Measurements from ENCODE around the gene E2F3.
"Not testable (repeated sequence)": the region's sequence is repeated elsewhere in the genome, so short reads cannot be mapped to it uniquely, and the experiment has no call there.

Gene E2F3

DNA sequence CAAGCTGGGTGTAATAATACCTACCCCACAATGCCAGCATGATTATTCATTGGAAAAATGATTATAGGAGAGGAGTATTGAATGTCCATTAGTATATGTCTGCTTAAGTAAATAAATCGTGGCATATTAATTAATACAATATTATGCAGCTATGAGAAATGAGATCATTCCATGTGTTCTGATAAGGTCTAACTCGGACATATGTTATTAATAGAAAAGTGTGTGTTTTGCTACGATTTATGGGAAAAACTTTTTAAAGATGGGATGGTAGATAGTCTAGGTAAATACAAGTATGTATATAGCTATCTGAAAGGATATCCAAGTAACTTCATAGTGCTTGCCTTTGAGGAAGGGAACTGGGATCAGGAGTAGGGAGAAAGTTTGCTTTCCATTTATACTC lies 71.1 kb downstream of the E2F3 start:
- DNase-seq = no peak

DNA sequence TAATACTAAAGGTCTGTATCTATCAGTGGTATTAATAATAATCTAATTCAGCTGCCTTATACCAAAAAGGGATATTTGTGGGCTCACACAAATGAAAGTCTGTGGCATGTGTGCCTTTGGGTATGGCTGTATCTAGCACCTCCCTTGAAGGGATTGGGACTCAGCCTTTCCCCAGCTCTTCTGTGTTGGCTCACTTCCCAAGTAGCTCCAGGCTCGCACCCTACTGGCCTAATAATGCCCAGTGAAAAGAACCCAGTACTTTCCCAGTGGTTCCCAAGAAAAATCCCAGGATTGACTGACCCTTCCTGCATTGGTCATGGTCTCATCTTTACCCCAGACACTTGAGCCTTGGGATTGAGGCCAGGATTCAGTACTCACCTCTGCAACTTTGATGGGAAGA lies 71.8 kb downstream of the E2F3 start:
- DNase-seq = no peak

DNA sequence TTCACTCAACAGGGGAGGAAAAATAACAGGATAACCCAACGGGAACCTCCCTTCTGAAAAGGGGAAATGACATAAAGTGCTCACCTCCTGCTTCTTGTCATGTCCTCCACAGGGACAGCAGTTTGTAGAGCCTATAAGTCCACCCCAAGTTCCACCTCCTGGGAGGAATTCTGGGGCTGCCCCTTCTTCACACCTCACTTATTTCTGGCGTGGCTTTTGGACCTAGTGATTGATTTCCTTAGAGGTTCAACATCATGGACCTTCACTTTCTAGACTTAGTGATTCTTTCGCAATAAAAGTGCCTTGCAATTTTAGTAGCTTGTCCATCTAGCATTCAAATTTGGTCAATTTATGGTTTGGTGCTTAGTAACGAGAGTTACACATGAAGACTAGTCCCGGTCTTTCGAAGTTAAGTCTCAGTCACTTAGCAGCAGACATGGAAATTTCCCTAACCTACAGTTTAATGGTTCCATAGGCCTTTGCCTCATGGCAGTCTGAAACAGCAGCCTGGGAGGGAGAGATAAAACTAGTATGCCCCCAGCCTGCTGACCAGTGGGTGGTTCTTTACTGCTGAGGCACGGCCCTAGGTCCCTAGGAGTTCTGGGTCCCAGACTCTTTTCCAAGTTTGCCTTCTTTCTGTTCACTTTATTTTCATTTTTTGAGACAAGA lies 73.3 kb downstream of the E2F3 start:
- DNase-seq = no peak

DNA sequence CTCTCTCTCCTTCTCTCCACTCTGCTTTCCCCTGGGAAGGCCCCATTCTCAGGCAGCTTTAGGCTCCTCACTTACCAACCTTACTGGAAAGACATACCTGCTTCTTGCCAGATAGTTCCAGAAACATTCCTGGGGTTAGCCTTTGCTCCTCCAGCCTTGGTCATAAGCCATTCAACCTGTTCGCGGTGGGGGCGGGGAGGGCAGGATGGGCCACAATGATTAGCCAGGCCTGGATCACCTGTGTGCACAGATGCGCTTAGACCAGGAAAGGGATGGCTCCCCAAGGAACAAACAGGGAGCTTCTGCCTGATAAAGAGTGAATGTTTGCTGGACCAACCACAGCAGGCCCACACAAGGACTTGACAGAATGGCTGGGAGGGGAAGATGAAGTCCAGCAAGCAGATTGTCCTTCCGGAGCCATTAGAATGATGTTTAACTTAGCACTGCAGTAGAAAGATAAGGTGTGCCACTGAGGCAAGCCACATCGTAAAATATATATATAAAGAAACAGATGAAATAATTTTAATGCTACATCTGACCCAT lies 74.9 kb downstream of the E2F3 start:
- DNase-seq = no peak

DNA sequence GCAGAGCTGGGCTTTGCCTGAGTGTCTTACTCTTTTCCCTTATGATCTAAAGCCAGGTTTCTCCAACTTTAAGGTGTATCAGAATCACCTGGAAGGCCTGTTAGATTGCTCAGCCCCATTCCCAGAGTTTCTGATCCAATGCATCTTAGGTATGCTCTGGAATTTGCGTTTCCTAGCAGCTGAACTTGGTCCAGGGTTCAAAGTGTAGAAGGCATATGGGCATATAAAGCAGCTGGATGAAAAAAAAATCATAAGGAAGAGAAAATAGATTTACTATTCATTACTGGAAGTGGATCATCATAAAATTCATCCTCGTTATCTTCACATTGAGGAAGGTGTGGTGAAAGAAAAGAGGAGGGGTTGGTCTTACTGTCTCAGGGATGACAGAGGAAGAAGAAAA lies 75.8 kb downstream of the E2F3 start:
- no peak for DNase-seq

DNA sequence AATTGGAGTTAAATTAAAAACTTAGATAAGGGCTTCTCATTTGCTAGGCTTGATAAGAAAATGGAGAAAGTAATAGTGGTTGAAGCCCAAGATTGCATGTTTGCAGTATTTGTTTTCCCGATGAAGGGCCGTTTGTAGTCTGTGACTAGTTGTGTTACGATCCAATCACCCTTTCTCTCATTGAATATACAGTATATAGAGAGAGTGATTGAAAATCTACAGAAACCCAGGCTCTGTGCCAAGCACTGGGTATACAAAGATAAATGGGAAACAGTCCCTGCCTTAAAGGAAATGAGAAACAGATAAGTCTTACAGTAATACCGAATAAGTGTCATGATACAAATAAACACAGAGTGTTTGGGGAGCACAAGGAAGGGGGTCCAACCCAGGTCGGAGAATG lies 77.4 kb downstream of the E2F3 start:
- no peak for DNase-seq

DNA sequence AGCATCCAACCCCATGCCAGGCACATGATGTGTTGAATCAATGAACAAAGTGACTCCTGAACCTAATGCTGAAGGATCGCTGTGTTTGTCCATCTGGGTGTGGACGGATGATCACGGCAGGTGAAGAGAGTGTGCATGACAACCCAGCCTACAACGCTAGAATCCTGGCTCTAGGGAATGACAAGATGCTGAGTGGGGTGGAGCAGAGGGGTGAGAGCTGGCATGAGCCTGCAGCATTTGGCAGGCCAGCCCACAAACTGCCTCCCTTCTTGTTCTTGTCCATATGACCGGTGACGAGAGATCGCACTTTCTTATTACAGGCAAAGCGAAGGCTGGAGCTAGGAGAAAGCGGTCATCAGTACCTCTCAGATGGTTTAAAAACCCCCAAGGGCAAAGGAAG lies 77.8 kb downstream of the E2F3 start:
- DNase-seq = no peak

DNA sequence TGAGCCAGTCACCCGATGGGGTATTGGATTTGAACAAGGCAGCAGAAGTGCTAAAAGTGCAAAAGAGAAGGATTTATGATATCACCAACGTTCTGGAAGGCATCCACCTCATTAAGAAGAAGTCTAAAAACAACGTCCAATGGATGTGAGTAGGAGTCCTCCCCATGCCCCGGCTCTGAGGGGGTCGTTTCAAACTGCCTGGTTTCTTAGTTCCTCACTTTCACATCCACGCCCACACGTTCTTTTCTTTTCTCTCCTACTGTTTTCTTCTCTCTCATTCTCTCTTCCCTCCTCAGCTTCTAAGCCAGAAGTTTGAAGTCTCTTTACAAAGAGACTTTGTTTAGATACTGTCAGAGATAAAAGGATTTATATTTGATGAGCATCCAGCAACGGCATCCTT lies 79.6 kb downstream of the E2F3 start:
- no peak for DNase-seq

DNA sequence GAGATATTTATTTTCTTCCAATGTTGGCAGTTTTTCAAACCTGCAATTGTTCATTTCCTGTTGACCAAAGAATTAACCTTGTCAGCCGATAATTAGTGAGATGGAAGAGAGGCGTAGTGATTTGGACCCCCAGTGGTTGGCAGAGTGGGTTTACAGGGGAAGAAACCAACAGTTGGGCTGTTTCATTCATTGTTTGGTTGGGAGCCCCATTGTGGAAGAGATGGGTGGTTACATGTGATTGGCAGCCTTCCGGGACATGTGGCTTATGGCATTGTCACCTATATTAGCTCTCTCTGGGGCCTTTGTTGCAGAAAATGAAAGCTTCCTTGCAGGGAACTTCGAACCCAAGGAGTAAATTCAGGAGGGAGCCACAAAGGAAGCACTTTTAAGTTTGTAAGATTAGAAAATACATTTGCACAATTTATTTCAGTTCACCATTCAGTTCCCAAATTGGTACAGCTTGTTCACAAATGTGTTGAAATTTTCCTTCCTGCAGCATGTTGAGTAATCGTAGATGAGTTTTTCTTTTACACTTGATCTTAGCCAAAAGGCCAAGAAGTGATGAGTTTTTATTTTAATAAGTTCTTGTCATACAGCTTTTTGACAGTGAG lies 82.3 kb downstream of the E2F3 start:
- DNase-seq = no peak

DNA sequence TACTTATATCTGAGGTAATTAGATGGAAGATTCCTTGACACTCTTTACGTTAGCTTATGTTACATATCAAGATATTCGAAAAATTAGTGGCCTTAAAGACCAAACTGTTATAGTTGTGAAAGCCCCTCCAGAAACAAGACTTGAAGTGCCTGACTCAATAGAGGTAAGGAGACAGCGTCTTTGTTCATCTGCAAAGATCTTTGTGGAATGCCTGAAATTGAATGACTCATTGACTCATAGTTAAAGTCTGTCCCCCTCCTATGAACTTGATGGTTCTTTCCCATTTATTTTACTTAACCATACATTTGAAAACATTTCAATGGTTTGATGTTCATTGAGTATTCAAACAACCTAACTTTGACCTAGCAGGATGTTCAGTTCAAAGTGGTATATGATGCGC lies 85.0 kb downstream of the E2F3 start:
- no peak for DNase-seq

DNA sequence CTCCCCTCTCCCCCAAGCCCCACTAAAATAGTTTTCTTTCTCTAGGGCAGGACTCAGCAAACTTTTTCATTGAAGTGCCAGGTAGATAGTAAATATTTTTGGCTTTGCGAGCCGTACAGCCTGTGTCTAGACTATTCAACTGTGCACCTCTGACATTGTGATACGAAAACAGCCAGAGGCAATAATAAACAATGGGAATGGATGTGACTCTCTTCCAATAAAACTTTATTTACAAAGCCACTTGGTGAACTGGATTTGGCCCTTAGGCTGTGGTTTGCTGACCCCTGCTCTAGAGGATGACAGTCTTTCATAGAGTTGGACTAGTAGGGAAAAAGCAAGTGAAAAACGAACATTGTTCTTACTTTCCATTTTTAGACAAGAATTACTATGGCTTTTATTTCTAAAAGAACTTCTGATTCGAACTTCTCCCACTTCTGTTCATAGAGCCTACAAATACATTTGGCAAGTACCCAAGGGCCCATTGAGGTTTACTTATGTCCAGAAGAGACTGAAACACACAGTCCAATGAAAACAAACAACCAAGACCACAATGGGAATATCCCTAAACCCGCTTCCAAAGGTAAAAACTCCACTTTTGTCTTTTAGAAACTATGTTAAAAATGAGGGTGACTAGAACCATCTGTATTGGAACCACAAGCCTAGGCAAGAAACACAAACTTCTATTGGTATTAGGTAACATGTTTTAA lies 86.1 kb downstream of the E2F3 start:
- DNase-seq = no peak

DNA sequence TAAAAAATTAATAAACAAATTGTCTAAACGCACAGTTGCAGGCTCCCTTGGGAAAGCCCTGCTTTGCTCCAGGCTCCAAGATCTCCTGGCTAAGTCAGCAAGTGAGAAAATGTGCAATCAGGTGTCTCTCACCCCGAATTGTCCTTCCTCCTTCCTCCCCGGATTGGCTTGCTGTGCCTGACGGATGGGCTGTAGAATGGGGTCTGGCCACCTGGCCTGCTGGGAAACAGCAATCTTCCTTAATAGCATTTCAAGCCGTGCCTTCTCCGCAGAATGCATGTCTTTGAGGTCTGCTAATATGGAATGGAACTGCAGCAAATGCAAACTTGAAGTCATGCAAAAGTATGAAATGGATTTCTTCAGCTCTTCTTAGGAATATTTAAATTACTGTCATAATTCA lies 88.9 kb downstream of the E2F3 start:
- DNase-seq = no peak

DNA sequence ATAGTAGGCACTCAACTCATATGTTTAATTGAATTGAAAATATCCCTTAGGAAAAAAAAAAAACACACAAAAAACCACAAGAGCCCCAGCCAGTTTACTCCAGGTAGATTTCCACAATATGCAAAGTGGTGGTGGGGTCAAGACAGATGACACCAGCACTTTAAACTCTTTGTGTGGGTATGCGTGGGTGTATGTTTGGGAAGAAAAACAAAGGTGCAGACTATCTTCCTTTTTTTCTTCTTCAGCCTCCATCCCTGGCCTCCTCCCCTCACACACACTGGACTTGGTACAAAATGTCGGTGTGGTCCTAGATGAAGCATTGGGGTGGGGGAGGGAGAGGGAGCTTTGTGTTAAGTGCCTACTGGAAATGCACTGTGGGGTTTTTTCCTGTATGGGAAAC lies 90.4 kb downstream of the E2F3 start:
- no peak for DNase-seq

DNA sequence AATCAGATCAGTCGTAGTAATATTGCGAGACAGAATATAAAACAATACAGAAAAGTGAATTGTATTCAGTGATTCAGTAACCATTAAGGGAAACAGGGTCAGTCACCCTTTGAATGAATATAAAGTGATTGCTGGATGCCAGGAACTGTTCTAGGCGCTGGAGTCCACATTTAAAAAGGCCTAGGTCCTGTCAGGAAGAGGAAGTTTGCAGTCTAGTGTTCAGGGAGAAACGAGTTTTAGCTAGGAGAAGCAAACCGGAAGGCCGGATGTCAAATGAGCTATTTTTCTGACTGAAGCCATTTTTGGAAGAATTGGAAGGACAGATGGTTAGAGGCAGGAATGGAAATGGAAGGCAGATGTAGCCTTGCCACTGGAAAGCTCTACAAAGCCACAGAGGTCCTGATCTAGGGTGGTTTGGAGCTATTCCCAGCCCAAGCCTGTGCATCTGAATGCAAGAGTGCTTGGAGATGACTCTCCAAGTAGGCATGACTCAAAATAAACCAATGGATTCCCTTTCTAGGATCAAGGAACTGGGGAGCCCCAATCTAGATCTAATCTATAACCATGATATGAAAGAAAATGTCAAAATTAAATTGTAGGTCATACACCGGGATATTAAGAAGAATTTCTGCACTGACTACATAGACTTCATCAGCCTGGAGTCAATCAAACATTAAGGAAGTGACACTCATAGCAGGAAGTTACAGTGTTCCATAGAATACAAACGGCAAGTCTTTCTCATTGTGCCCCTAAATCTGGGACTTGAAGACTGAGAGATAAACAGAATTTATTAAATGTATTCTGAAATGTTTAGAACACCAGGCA lies 95.7 kb downstream of the E2F3 start:
- DNase-seq = no peak

DNA sequence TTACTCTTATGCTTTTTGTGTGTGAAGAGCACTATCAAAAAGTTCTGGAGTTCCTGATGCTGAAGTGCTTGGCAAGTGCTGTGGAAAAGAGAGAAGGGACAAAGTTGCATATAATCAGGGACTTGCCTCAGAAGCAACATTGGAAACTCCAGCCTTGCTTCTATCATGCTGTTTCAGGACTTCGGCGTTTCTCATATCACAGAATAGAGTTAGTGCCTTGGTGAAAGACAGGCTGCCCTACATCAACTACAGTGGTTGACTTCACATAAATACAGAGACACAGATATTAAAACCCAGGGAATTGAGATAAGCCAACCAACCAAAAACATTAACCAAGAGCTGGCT lies 96.3 kb downstream of the E2F3 start:
- DNase-seq = no peak

DNA sequence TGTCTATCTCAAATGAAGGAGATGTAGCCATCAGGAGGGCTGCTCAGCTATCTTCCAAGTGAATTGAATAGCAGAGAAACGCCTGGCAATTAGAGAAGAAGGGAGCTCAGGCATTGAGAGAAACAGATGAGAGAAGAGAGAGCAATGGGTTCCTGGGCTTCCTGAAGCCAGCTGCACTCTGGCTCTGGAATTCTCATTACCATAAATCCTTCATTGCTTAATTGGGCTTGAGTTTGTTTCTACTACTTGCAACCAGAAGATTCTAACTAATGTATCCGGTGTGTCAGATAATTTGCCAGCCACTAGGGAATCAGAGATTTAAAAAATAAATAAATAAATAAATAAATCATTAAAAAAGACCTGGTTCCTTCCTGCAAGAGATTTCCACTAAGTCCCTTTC lies 107.5 kb downstream of the E2F3 start:
- no peak for DNase-seq

DNA sequence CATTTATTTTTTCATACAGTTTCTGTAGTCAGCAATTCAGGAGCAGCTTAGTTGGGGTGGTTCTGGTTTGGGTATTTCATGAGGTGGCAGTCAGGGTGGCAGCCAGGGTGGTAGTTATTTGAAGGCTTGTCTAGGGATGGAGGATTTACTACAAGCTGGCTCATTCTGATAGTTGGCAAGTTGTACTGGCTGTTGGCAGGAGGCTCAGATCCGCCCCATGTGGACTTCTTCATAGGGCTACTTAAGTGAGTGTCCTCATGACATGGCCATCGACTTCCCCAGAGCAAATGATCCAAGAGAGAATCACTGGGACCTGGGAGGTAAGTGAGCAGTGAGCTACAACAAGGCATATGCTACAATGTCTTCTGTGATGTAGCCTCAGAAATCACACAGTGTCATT lies 110.2 kb downstream of the E2F3 start:
- no peak for DNase-seq

DNA sequence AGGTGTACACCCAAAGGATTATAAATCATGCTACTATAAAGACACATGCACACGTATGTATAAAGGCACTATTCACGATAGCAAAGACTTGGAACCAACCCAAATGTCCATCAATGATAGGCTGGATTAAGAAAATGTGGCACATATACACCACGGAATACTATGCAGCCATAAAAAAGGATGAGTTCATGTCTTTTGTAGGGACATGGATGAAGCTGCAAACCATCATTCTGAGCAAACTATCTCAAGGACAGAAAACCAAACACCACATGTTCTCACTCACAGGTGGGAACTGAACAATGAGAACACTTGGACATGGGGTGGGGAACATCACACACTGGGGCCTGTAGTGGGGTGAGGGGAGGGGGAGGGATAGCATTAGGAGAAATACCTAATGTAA lies 123.5 kb downstream of the E2F3 start:
- DNase-seq = not testable (repeated sequence)

DNA sequence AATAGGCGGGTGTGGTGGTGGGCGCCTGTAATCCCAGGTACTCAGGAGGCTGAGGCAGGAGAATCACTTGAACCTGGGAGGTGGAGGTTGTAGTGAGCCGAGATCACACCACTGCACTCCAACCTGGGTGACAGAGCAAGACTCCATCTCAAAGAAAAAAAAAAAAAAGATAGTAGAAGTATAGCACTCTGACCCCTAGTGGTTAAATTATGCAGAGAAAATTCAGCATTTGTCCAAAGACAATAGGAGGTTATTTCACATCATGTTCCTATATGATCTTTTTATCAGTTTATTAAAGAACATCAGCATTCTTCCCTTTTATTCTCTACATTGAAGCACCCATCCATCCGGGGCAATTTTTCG lies 127.4 kb downstream of the E2F3 start:
- peak; percentile 66 for DNase-seq

DNA sequence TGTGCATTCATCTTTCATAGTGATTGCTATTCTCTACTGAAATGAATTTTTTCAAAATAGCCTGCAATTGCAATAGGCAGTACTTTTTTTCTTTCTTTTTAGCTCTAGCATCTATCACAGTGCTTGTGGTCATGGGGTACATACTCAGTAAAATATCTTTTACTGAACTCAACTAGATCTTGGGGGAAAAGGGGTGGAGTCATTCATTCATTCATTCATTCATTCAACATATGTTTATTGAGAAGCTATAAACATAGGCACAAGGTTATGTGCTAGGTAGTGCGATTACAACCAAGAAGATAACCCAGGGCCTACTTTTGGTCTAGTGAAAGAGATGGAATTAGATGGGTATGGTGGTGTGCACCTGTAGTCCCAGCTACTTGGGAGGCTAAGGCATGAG lies 131.2 kb downstream of the E2F3 start:
- no peak for DNase-seq

DNA sequence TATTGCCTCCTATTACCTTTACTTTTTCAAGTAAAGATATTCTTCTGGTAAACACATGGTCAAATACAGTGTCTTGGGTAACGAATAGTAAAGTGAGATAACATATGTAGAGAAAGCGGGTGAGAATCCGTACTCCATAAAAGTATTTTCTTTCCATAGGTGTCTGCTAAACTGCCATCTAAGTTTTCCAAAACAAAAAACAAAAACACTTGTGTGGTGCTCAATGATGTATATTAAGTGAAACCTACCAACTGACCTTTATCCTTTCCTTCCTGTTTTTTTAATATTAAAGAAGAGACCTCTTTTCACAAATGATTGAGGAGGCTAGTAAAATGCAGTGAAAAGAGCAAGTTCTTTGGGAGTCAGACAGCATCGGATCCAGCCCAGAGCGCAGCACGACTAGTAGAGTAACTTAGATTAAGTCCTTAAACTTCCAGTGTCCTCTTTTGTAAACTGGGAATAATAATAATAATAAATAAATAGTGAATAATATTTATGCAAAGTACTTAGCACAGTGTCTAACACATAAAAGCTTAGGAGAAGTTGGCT lies 132.1 kb downstream of the E2F3 start:
- DNase-seq = no peak

DNA sequence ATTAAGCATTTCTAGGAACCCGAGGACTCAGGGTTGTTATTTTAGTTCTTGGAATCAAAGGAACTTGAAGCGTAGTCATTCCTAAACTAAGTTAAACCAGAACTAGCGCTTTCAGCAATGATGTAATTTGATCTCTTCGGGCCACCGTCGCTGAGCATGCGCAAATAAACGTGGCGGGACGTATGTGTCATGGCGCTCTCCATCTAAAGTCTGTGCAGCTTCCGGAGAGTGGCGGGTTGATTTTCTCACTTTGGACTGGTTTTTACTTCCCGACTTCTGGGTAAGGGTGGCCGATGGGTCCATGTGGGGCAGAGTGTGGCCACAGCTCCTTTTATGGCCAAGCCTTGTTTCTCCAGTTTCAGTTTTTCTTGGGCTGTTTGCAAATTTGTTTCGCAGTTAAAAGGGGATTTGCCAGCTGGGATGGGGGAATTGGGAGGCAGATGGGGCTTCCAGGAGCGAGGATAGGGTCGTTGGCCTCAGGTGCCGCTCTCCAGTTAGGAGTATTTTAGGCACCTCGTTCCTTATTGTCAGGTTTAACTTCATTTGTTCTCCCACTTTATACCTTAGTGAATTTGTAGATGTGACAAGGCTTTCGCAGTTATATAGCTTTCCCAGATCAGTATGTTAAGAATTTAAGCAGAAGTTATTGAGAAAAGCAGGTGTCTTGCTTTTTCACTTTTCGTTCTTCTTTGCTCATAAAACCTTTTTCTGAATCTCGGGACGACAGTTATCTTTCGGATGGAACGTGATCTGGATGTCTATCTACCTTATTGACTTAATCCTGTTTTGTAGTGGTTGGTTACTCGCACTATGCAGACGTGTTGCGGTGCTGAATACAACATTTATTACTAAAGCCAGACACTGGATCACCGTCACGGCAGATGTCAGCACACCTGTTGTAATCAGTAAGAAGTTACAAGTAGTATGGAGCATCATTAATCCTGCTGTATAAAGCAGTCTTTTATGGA lies 132.9 kb downstream of the E2F3 start, which contains the start of gene CDKAL1:
Gene CDKAL1 (plus strand): TSS at position 163 of the 968 bp plus-strand sequence. CDS start 11,894 bp downstream, outside the sequence.
- DNase-seq = peak; percentile 93

All from CD4-positive, alpha-beta T cell treated with Interleukin-21 for 1 hour (primary cell).